Neuronal stem cell (in vitro differentiated cells): ENCODE results near the gene STEAP3.
A peak's percentile ranks its signal among the peaks of the same experiment; 100 is the strongest.

ENCODE experiments used
- DNase-seq: peaks from one replicate; pipeline ENCODE4 v3.0.0-alpha.2; 2013; ENCODE audit warnings: low spot score
- H2AFZ ChIP-seq: one replicate; pipeline ENCODE4 v1.6.1; 2013; ENCODE audit warnings: mild to moderate bottlenecking, low read length, inconsistent platforms
- H2AK5ac ChIP-seq: 2 replicates; pipeline ENCODE4 v1.6.1; 2013; ENCODE audit warnings: low read depth, mild to moderate bottlenecking, inconsistent platforms, low read length, moderate library complexity, mixed read lengths
- H2BK120ac ChIP-seq: 2 replicates; pipeline ENCODE4 v1.6.1; 2013; ENCODE audit warnings: low read depth, mild to moderate bottlenecking, inconsistent platforms, low read length, moderate library complexity, mixed read lengths
- H2BK12ac ChIP-seq: one replicate; pipeline ENCODE4 v1.6.1; 2013; ENCODE audit warnings: low read length, inconsistent platforms
- H2BK15ac ChIP-seq: 2 replicates; pipeline ENCODE4 v1.6.1; 2013; ENCODE audit warnings: mild to moderate bottlenecking, low read length, inconsistent platforms, mixed read lengths
- H2BK5ac ChIP-seq: one replicate; pipeline ENCODE4 v1.6.1; 2013; ENCODE audit warnings: inconsistent platforms, mild to moderate bottlenecking, low read length, moderate library complexity
- H3K14ac ChIP-seq: one replicate; pipeline ENCODE4 v1.6.1; 2013; ENCODE audit warnings: low read length, inconsistent platforms
- H3K18ac ChIP-seq: 2 replicates; pipeline ENCODE4 v1.6.1; 2013; ENCODE audit warnings: low read length, inconsistent platforms
- H3K23ac ChIP-seq: 2 replicates; pipeline ENCODE4 v1.6.1; 2013; ENCODE audit warnings: low read depth, mild to moderate bottlenecking, mixed read lengths, low read length, inconsistent platforms; ENCODE audit not compliant: poor library complexity
- H3K27ac ChIP-seq: replicated peaks from 3 replicates; pipeline ENCODE4 v1.5.1; 2013; ENCODE audit warnings: low read length, inconsistent platforms
- H3K27me3 ChIP-seq, 3 experiments: 2 replicates each; pipeline ENCODE4 v1.6.1; 2013; ENCODE audit warnings: low read length in 3 of 3, mild to moderate bottlenecking in 2 of 3, inconsistent platforms in 1 of 3, low read depth in 1 of 3, mixed read lengths in 1 of 3, moderate library complexity in 1 of 3; ENCODE audit not compliant: control insufficient read depth in 3 of 3, insufficient read depth in 3 of 3
- H3K36me3 ChIP-seq, 2 donors: replicated peaks in 1 of 2; 2 replicates each; pipeline ENCODE4 v1.6.1; 2013; ENCODE audit warnings: low read length in 2 of 2; ENCODE audit not compliant: control insufficient read depth in 2 of 2, insufficient read depth in 2 of 2
- H3K4ac ChIP-seq: 2 replicates; pipeline ENCODE4 v1.6.1; 2013; ENCODE audit warnings: inconsistent platforms, mild to moderate bottlenecking, low read length, moderate library complexity
- H3K4me1 ChIP-seq, 2 donors: 1 replicate in 1 of 2; 2 replicates in 1 of 2; pipeline ENCODE4 v1.6.1; 2013; ENCODE audit warnings: low read length in 2 of 2, low read depth in 1 of 2; ENCODE audit not compliant: control insufficient read depth in 2 of 2, insufficient read depth in 1 of 2
- H3K4me2 ChIP-seq: one replicate; pipeline ENCODE4 v1.6.1; 2013; ENCODE audit warnings: mild to moderate bottlenecking, low read length, inconsistent platforms; ENCODE audit not compliant: insufficient read depth, poor library complexity, severe bottlenecking
- H3K4me3 ChIP-seq, 2 donors: 2 replicates each; pipeline ENCODE4 v1.5.1; 2013; ENCODE audit warnings: low read length in 2 of 2, mild to moderate bottlenecking in 2 of 2, inconsistent platforms in 1 of 2, moderate library complexity in 1 of 2
- H3K79me1 ChIP-seq: one replicate; pipeline ENCODE4 v1.6.1; 2013; ENCODE audit warnings: low read depth, mild to moderate bottlenecking, inconsistent platforms, low read length, moderate library complexity
- H3K9ac ChIP-seq: one replicate; pipeline ENCODE4 v1.6.1; 2013; ENCODE audit warnings: mild to moderate bottlenecking, low read depth, low read length, inconsistent platforms; ENCODE audit not compliant: poor library complexity
- H3K9me3 ChIP-seq, 2 donors: replicated peaks in 1 of 2; 2 replicates each; pipeline versions ENCODE3 to v1.6.1; 2013; ENCODE audit warnings: low read length in 2 of 2, mild to moderate bottlenecking in 2 of 2, inconsistent platforms in 1 of 2, low read depth in 1 of 2, mixed read lengths in 1 of 2, moderate library complexity in 1 of 2; ENCODE audit not compliant: control insufficient read depth in 2 of 2, insufficient read depth in 1 of 2
- H4K8ac ChIP-seq: one replicate; pipeline ENCODE4 v1.6.1; 2013; ENCODE audit warnings: low read depth, mild to moderate bottlenecking, inconsistent platforms, low read length, moderate library complexity
- H4K91ac ChIP-seq: one replicate; pipeline ENCODE4 v1.6.1; 2013; ENCODE audit warnings: low read length, low read depth, mild to moderate bottlenecking, inconsistent platforms; ENCODE audit not compliant: poor library complexity
- WGBS, 2 donors: extraction: QIAGEN DNeasy Blood & Tissue Kit; methylation state at CpG; one replicate each; pipeline ENCODE4 v1.1.7; 2013; ENCODE audit warnings: missing lambda C conversion rate in 2 of 2, mixed read lengths in 1 of 2; ENCODE audit not compliant: insufficient read length in 2 of 2, insufficient replicate concordance in 1 of 2; ENCODE audit errors: extremely low coverage in 2 of 2; 5-methylcytosine and 5-hydroxymethylcytosine counted together

The STEAP3 gene

DNA sequence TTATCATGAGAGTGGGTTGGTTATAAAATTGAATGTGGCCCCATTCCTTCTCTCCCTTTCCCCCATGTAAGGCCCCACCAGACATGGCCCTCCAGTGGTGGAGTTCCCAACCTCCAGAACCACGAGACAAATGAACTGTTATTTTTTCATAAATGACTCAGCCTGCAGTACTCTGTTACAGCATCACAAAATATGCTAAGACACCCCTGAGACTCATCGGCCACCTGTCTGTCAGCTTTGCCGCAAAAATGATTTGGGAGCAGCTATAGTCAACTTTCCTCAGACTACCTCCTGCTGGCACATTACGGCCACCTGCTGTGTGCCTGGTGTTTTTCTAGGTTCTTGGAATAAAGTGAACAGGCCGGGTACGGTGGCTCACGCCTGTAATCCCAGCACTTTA, 43.6 kb upstream of the STEAP3 start:
- Histone ChIP-seq H2BK120ac (no peak overlapping the region), H3K18ac (no peak overlapping the region), H2BK15ac (no peak overlapping the region), H3K4ac (no peak overlapping the region), H2AFZ (no peak overlapping the region), H3K4me2 (no peak overlapping the region), H2AK5ac (no peak overlapping the region), H4K8ac (no peak overlapping the region), H3K4me1 (no peaks in the 10 kb centered on the region), H2BK5ac (no peak overlapping the region), H3K4me3 (no peak overlapping the region), H2BK12ac (no peak overlapping the region), H3K27ac (no peak overlapping the region), H3K36me3 (no peaks in the 10 kb centered on the region), H3K14ac (no peak overlapping the region), H4K91ac (no peak overlapping the region), H3K23ac (no peak overlapping the region), H3K27me3 (no peaks in the 10 kb centered on the region), H3K79me1 (no peaks in the 10 kb centered on the region), H3K9me3 (no peaks in the 10 kb centered on the region), H3K9ac (no peak overlapping the region)
- no peak for DNase-seq
- WGBS, 2 donors: no CpG with 5 or more reads among the region's 7 CpGs

DNA sequence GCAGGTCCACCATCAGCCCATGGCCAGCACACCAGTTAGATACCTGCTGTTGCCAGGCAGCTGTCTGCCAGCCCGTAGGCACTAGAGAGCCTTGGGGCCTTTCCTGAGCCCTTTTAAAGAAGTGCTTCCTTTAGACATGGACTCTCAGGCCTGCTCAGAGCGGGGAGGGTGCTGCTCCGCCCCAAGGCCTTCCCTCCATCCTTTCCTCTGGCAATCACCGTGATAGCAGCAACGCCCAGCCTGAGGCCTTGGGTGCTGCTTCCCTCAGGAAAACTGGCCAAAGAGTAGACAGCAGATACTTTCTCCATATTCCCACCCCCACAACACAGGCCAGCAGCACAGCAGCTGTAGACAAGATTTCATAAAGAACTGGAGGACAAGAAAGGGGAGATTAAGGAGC, 42.7 kb upstream of the STEAP3 start:
- no peaks in the 10 kb centered on the region for H3K27me3 ChIP-seq
- no peak overlapping the region for H3K4me2 ChIP-seq
- no peak overlapping the region for H2BK120ac ChIP-seq
- H3K36me3 ChIP-seq: no peaks in the 10 kb centered on the region
- H3K9ac ChIP-seq: no peak overlapping the region
- no peak for DNase-seq
- no peak overlapping the region for H3K23ac ChIP-seq
- H3K4me1 ChIP-seq: no peaks in the 10 kb centered on the region
- no CpG with 5 or more reads among the region's 5 CpGs for WGBS, 2 donors
- no peak overlapping the region for H2BK15ac ChIP-seq
- no peak overlapping the region for H2BK5ac ChIP-seq
- no peak overlapping the region for H3K18ac ChIP-seq
- H3K79me1 ChIP-seq: no peaks in the 10 kb centered on the region
- no peak overlapping the region for H3K4ac ChIP-seq
- no peak overlapping the region for H2AK5ac ChIP-seq
- H3K4me3 ChIP-seq: no peak overlapping the region
- H2AFZ ChIP-seq: no peak overlapping the region
- H2BK12ac ChIP-seq: no peak overlapping the region
- H3K9me3 ChIP-seq: no peaks in the 10 kb centered on the region
- no peak overlapping the region for H4K91ac ChIP-seq
- no peak overlapping the region for H3K27ac ChIP-seq
- H4K8ac ChIP-seq: no peak overlapping the region
- no peak overlapping the region for H3K14ac ChIP-seq

DNA sequence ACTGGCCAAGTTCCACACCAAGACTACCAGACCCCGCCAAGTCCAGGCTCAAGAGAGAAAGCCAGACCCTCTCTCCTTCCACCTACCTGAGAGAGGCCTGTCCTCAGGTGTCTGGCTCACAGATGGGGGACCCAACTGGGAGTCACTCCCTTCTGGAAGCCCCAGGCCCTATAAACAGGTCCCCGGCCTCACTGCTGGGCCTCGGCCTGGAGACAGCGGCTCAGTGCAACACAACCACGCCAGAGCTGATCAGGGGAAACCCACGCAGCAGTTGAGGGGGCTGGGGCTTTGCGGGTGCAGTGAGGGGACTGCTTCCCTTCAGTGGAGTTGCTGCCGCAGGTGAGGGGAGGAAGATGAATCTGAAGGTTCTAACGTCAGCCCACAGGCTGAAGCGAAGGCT, 42.2 kb upstream of the STEAP3 start:
- WGBS, 2 donors: no CpG with 5 or more reads among the region's 10 CpGs
- Histone ChIP-seq H3K27me3 (no peaks in the 10 kb centered on the region), H4K91ac (no peak overlapping the region), H3K36me3 (no peaks in the 10 kb centered on the region), H3K18ac (peak overlapping the region; percentile 16), H3K27ac (no peak overlapping the region), H3K14ac (no peak overlapping the region), H2BK12ac (no peak overlapping the region), H3K4me3 (no peak overlapping the region), H3K9ac (no peak overlapping the region), H2AFZ (no peak overlapping the region), H3K4ac (no peak overlapping the region), H4K8ac (no peak overlapping the region), H3K4me2 (no peak overlapping the region), H3K4me1 (no peaks in the 10 kb centered on the region), H3K79me1 (no peaks in the 10 kb centered on the region), H2AK5ac (no peak overlapping the region), H2BK5ac (no peak overlapping the region), H3K9me3 (no peaks in the 10 kb centered on the region), H3K23ac (no peak overlapping the region), H2BK120ac (no peak overlapping the region), H2BK15ac (no peak overlapping the region)
- no peak for DNase-seq

DNA sequence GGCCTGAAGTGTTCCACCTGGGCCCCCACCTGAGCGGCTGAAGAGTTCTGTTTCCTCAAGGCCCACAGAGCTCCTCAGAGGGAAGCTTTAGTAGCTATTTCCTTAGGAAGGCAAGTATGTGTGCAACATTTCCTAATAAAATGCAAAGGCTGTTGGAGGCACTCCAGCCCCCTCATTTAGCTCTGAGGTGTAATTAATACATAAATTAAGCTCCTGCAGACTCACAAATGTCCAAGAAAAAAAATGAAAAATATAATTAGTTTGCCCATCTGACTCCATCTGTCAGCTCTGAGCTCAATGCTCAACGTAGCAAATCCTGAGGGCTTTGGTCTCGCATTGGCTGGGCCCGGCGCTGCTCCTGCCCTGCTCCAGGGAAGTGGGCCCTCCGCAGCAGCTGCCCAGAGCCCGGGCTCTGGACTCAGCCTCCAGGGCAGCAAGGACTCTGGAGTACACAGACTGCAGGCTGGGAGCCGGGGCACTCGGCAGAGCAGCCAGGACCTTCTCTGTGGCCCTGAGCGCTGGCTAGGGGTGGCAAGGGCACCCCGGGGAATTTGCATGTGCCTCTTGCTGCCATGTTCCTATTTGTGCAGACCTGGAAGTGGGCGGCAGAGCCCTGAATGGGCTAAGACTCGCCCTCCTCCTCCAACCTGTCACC, 41.7 kb upstream of the STEAP3 start:
- no peaks in the 10 kb centered on the region for H3K79me1 ChIP-seq
- no peak overlapping the region for H2AFZ ChIP-seq
- H3K23ac ChIP-seq: no peak overlapping the region
- H3K36me3 ChIP-seq: no peaks in the 10 kb centered on the region
- no peak overlapping the region for H3K9ac ChIP-seq
- H3K4me2 ChIP-seq: no peak overlapping the region
- H2BK5ac ChIP-seq: no peak overlapping the region
- H4K8ac ChIP-seq: no peak overlapping the region
- H3K4ac ChIP-seq: no peak overlapping the region
- H3K18ac ChIP-seq: peak overlapping the region; percentile 16
- DNase-seq: no peak
- no peak overlapping the region for H2BK12ac ChIP-seq
- no CpG with 5 or more reads among the region's 13 CpGs for WGBS, 2 donors
- H3K27me3 ChIP-seq: no peaks in the 10 kb centered on the region
- no peak overlapping the region for H2AK5ac ChIP-seq
- H3K9me3 ChIP-seq: no peaks in the 10 kb centered on the region
- no peak overlapping the region for H2BK120ac ChIP-seq
- no peak overlapping the region for H3K4me3 ChIP-seq
- no peak overlapping the region for H3K14ac ChIP-seq
- H3K4me1 ChIP-seq: no peaks in the 10 kb centered on the region
- H3K27ac ChIP-seq: no peak overlapping the region
- H2BK15ac ChIP-seq: no peak overlapping the region
- no peak overlapping the region for H4K91ac ChIP-seq
